ENCODE measurements around the gene ANKRD40. TPM values are rescaled to one million over a fixed set of nuclear protein-coding genes. Genes with fewer than 3 reads are reported as not detected.

The ANKRD40 gene
- total and polyA plus RNA-seq, 9 of the 15 experiments (the other 6 are each of a cell fraction or from before 2014, with no cell fraction given) = 9.0 to 28.9 (median 27.7) TPM

DNA sequence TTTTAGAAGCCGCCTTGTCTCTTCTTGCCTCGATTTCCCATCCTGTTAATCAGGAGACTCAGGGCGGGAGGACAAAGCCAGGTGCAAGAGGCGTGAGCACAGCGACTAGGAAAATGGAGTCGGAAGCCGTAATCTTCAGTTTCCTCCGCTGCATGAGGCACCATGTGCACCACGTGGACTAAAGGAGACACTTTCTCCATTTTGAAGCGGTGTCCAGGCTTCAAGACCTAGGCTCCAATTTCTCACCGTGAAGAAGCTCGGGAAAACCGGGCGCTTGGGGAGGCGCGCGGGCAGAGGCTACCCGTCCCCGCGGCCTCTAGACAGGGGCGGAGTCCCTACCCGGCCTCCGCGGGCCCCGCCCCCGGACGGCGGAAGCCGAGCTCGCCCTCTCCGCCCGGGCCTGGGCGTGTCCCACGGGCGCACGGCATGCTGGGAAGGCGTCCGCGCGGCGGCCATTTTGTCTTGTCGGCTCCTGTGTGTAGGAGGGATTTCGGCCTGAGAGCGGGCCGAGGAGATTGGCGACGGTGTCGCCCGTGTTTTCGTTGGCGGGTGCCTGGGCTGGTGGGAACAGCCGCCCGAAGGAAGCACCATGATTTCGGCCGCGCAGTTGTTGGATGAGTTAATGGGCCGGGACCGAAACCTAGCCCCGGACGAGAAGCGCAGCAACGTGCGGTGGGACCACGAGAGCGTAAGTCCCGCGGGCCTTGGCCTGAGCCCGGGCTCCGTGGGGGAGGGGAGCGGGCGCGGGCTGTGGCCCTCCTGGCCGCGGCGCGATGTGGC, 11.6 kb upstream of the ANKRD40 start, which contains the start of gene LUC7L3 (continued):
- TF ChIP-seq, protein P1, sequence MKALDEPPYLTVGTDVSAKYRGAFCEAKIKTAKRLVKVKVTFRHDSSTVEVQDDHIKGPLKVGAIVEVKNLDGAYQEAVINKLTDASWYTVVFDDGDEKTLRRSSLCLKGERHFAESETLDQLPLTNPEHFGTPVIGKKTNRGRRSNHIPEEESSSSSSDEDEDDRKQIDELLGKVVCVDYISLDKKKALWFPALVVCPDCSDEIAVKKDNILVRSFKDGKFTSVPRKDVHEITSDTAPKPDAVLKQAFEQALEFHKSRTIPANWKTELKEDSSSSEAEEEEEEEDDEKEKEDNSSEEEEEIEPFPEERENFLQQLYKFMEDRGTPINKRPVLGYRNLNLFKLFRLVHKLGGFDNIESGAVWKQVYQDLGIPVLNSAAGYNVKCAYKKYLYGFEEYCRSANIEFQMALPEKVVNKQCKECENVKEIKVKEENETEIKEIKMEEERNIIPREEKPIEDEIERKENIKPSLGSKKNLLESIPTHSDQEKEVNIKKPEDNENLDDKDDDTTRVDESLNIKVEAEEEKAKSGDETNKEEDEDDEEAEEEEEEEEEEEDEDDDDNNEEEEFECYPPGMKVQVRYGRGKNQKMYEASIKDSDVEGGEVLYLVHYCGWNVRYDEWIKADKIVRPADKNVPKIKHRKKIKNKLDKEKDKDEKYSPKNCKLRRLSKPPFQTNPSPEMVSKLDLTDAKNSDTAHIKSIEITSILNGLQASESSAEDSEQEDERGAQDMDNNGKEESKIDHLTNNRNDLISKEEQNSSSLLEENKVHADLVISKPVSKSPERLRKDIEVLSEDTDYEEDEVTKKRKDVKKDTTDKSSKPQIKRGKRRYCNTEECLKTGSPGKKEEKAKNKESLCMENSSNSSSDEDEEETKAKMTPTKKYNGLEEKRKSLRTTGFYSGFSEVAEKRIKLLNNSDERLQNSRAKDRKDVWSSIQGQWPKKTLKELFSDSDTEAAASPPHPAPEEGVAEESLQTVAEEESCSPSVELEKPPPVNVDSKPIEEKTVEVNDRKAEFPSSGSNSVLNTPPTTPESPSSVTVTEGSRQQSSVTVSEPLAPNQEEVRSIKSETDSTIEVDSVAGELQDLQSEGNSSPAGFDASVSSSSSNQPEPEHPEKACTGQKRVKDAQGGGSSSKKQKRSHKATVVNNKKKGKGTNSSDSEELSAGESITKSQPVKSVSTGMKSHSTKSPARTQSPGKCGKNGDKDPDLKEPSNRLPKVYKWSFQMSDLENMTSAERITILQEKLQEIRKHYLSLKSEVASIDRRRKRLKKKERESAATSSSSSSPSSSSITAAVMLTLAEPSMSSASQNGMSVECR (CRISPR knock-in tag; IDR thresholded peaks at IDR 0.05) = peak; percentile 96
- TF ChIP-seq FUS (optimal IDR thresholded peaks at IDR 0.05; ENCODE audit: low read depth, low read length) (peak; percentile 41), OTX1 (CRISPR knock-in tag; IDR thresholded peaks at IDR 0.05) (no peak), DIDO1 (tag; IDR thresholded peaks at IDR 0.05; ENCODE audit: low read depth) (no peak), NRF1 (conservative IDR thresholded peaks at IDR 0.05 in 1 of 2, IDR thresholded peaks at IDR 0.05 in 1 of 2) (peak; percentile 72 to 75), ARNT (IDR thresholded peaks at IDR 0.05) (peak in 1 of 2 experiments; percentile 40; a peak in 1 of 4 replicates), SIN3B (IDR thresholded peaks at IDR 0.05; ENCODE audit: low read depth) (peak; percentile 30; the same call in 1 of the 2 replicates), CREM (IDR thresholded peaks at IDR 0.05; ENCODE audit: low read depth) (peak; percentile 72), JUND (IDR thresholded peaks at IDR 0.05; ENCODE audit: borderline replicate concordance, low read depth, low read length) (peak; percentile 37; the same call in 1 of the 2 replicates), JUND (tag; IDR thresholded peaks at IDR 0.05; ENCODE audit: borderline replicate concordance, low read depth, low read length) (no peak; the same call in 2 of the 3 replicates), TAF1 (IDR thresholded peaks at IDR 0.05; ENCODE audit: control insufficient read depth, extremely low read depth, insufficient read depth, low read length, severe bottlenecking) (peak; percentile 88), POLR2B (IDR thresholded peaks at IDR 0.05; ENCODE audit: low read depth, partially characterized antibody) (peak; percentile 97), NCOA2 (IDR thresholded peaks at IDR 0.05; ENCODE audit: partially characterized antibody in 2 of 2) (no peak), ZNF717 (CRISPR knock-in tag; IDR thresholded peaks at IDR 0.05) (no peak), ZFX (CRISPR knock-in tag; IDR thresholded peaks at IDR 0.05) (peak; percentile 98), ZNF589 (CRISPR knock-in tag; IDR thresholded peaks at IDR 0.05; ENCODE audit: low read depth) (peak; percentile 78), KAT8 (IDR thresholded peaks at IDR 0.05; ENCODE audit: low read depth) (peak; percentile 52; the same call in 1 of the 2 replicates), GTF2F1 (IDR thresholded peaks at IDR 0.05; ENCODE audit: low read depth, low read length) (peak; percentile 85), ZC3H11A (IDR thresholded peaks at IDR 0.05; ENCODE audit: low read depth, low read length) (peak; percentile 32; the same call in 1 of the 2 replicates)
- TF ChIP-seq, protein P2, sequence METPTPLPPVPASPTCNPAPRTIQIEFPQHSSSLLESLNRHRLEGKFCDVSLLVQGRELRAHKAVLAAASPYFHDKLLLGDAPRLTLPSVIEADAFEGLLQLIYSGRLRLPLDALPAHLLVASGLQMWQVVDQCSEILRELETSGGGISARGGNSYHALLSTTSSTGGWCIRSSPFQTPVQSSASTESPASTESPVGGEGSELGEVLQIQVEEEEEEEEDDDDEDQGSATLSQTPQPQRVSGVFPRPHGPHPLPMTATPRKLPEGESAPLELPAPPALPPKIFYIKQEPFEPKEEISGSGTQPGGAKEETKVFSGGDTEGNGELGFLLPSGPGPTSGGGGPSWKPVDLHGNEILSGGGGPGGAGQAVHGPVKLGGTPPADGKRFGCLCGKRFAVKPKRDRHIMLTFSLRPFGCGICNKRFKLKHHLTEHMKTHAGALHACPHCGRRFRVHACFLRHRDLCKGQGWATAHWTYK (CRISPR knock-in tag; IDR thresholded peaks at IDR 0.05) = peak; percentile 32; the same call in 1 of the 2 replicates
- TF ChIP-seq, protein P3, sequence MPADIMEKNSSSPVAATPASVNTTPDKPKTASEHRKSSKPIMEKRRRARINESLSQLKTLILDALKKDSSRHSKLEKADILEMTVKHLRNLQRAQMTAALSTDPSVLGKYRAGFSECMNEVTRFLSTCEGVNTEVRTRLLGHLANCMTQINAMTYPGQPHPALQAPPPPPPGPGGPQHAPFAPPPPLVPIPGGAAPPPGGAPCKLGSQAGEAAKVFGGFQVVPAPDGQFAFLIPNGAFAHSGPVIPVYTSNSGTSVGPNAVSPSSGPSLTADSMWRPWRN (IDR thresholded peaks at IDR 0.05; ENCODE audit: low read depth) = no peak
- TF ChIP-seq, protein P4, sequence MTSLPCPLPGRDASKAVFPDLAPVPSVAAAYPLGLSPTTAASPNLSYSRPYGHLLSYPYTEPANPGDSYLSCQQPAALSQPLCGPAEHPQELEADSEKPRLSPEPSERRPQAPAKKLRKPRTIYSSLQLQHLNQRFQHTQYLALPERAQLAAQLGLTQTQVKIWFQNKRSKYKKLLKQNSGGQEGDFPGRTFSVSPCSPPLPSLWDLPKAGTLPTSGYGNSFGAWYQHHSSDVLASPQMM (CRISPR knock-in tag; IDR thresholded peaks at IDR 0.05) = no peak
